Erythroblast (primary cell): Measurements from ENCODE around the gene KRT9.

Source experiments
- DNase-seq, 2 experiments: peaks; one replicate each; lab custom pipeline; 2025; lab: John Stamatoyannopoulos, UW
- GATA1 ChIP-seq: IDR thresholded peaks from 2 replicates; pipeline ENCODE4 v1.6.1; 2011; ENCODE audit warnings: low read depth, mild to moderate bottlenecking, control low read depth, low read length, moderate library complexity
- POLR2A ChIP-seq: IDR thresholded peaks from 2 replicates; pipeline ENCODE4 v1.6.1; 2011; ENCODE audit warnings: mild to moderate bottlenecking, low read length

Gene KRT9

GRCh38 chr17:41578538-41578937, 6.7 kb upstream of the KRT9 start:
- TF ChIP-seq GATA1 (no peak), POLR2A (no peak)
- DNase-seq, result no peak

GRCh38 chr17:41576740-41577139, 4.9 kb upstream of the KRT9 start:
- peak in 1 of 2 experiments; percentile 17 for DNase-seq

- no peak for DNase-seq
- TF ChIP-seq POLR2A, result no peak
- no peak for TF ChIP-seq GATA1
Measured at GRCh38 chr17:41575336-41575735, 3.5 kb upstream of the KRT9 start.

- no peak for DNase-seq
- TF ChIP-seq GATA1 (no peak), POLR2A (no peak)
Measured at GRCh38 chr17:41567317-41567716, 4.5 kb downstream of the KRT9 start.

- no peak for DNase-seq
- no peak for TF ChIP-seq POLR2A
- TF ChIP-seq GATA1, result no peak
Measured at GRCh38 chr17:41565338-41565737, 6.5 kb downstream of the KRT9 start.

GRCh38 chr17:41563607-41564170, 8.2 kb downstream of the KRT9 start:
- no peak for TF ChIP-seq GATA1
- no peak for TF ChIP-seq POLR2A
- no peak for DNase-seq

GRCh38 chr17:41561554-41561953, 10.3 kb downstream of the KRT9 start:
- no peak for DNase-seq
- no peak for TF ChIP-seq GATA1
- no peak for TF ChIP-seq POLR2A

- no peak for TF ChIP-seq POLR2A
- TF ChIP-seq GATA1, result no peak
- no peak for DNase-seq
Measured at GRCh38 chr17:41559548-41559947, 12.3 kb downstream of the KRT9 start.

- TF ChIP-seq POLR2A (no peak), GATA1 (no peak)
- no peak for DNase-seq
Measured at GRCh38 chr17:41556931-41557330, 14.9 kb downstream of the KRT9 start.

- DNase-seq, result no peak
Measured at GRCh38 chr17:41556306-41556705, 15.6 kb downstream of the KRT9 start.

GRCh38 chr17:41555105-41555887, 16.6 kb downstream of the KRT9 start:
- TF ChIP-seq POLR2A (no peak), GATA1 (no peak)
- no peak for DNase-seq

More at GRCh38 chr17:41556306-41556705, 15.6 kb downstream of the KRT9 start:
- TF ChIP-seq GATA1 (no peak), POLR2A (no peak)

- no peak for TF ChIP-seq POLR2A
- no peak for TF ChIP-seq GATA1
- no peak for DNase-seq
Measured at GRCh38 chr17:41553987-41554680, 17.7 kb downstream of the KRT9 start.

GRCh38 chr17:41553176-41553575, 18.7 kb downstream of the KRT9 start:
- DNase-seq, result no peak

GRCh38 chr17:41552455-41552854, 19.4 kb downstream of the KRT9 start:
- no peak for DNase-seq
- TF ChIP-seq POLR2A (no peak), GATA1 (no peak)

More at GRCh38 chr17:41553176-41553575, 18.7 kb downstream of the KRT9 start:
- TF ChIP-seq GATA1 (no peak), POLR2A (no peak)
